IPS DF 4.7 (cell line): ENCODE data around the gene SMIM13.

ENCODE experiments used
- DNase-seq: peaks from one replicate; pipeline ENCODE4 v3.0.0-alpha.2; 2013; ENCODE audit warnings: low spot score; ENCODE audit errors: extremely low read depth

SMIM13 gene

DNA sequence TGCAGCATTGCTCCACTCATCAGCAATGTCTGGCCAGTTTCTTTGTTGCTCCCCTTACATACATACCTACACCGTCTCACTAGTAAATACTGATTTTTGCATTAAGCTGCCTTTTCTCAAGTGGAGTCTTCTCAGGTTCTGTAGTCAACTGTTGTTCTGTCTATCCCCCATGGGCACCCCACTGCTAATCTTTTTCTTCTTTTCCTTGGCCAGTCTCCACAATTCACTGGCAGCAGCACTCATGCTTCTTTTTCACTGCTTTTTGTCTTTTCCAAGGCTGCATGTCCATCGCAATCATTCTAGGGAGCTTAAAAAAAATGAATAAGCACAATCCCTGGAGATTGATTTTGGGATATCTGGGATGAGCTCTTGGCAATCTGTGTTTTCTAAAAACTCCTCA, 28.2 kb downstream of the SMIM13 start:
- no peak for DNase-seq

DNA sequence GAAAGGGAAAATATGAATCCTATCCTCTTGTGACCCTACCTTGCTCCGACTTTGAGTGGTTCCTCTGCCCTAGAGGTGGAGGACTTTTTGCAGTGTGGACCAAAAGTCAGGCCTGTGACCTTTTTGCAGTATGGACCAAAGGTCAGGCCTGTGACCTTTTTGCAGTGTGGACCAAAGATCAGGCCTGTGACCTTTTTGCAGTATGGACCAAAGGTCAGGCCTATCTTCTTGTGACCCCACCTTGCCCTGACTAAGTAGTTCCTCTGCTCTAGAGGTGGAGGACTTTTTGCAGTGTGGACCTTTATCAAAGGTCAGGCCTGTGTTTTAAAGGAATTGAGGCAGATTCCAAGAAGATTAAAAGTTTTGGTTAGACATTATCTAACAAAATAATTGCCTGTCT, 28.7 kb downstream of the SMIM13 start:
- DNase-seq: no peak

GRCh38 chr6:11123978-11124377, 30.3 kb downstream of the SMIM13 start:
- DNase-seq: no peak

- no peak for DNase-seq
Observed at GRCh38 chr6:11126876-11127275, 33.2 kb downstream of the SMIM13 start.

DNA sequence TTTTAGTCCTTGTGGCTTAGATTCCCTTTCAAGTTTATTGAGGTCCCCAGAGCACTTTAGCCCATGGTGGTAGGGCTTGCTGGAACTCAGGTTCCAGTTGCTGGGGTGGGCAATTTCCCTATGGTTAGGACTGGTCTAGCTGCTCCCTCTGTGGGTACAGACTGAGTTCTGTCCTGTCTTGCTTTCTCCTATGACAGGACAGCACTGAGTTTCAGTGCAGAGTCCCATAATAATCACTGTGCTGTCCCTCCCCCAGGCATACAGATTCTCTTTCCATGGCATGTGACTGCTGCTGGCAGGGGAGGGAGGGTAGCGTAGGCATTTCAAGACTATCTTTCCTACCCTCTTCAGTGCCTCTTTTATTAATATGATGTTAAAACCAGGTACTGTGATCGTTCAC, 35.0 kb downstream of the SMIM13 start:
- no peak for DNase-seq

DNA sequence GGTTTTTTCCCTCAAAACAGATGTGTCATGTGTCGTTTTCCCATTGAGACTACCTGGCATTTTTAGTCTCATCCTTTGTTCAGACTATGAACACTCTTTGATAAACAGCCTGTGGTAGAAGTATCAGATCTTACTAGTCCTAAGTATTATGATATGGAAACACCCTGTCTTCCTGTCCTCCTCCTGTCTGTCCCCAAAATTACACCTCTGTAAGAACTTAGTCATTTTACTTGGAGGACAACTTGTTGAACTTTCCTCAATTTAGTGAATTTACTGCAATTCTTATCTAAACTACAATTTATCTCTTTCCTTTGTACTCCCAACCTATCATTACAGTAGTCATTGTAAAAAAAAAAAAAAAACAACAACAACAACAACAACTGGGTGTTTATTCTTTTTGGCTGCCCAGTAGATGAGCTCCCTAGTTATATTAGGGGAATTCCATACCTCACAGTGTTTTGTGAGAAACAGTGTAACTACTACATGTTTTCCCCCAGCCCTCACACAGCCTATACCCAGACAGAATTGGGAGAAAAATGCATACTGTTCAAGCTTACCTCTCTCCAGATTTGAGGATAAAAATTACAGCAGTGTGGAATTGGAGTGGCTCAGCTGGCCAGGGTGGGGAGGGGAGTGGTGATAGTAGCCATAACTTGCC, 36.4 kb downstream of the SMIM13 start:
- DNase-seq: no peak

DNA sequence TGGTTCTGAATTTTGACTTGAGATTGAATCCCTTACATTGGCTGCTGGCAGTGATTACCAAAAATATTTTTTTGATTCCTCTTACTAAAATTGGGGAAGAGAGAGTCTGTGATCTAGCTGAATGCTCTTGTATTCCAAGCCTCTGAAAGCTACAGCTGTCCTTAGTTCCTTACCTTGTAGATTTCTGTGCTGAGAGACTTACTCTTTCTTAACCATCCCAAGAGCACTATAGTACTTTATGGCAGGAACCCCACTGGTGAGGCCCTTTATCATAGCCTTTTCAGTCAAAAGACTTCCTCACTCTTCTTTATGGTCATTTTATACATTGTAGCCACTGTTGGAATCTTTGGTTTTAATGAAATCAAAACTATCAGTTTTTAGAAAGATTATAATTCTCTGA, 37.0 kb downstream of the SMIM13 start:
- DNase-seq: no peak

DNA sequence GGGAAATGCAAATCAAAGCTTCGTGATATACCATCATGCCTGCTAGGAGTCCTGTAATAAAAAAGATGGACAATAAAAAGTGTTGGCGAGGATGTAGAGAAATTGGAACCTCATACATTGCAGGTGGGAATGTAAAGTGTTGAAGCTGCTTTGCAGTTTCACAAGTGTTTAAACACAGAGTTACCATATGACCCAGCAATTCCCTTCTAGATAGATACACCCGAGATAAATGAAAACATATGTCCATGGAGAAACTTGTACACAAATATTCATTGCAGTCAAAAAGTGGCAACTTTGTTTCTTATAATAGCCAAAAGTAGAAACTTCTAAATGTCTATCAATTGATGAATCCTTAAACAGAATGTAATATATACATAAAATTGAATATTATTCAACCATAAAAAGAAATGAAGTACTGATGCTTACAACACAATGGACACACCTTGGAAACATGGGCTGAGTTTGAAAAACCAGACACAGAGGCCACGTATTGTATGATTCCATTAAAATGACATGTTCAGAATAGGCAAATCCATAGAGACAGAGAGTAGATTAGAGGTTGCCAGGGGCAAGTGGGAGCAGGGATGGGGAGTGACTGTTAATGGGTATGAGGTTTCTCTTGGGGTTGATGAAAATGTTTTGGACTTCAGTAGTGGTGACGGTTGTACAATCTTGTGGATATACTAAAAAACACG, 38.7 kb downstream of the SMIM13 start:
- DNase-seq: no peak

GRCh38 chr6:11133281-11133680, 39.6 kb downstream of the SMIM13 start:
- DNase-seq: no peak

GRCh38 chr6:11136809-11137208, 43.2 kb downstream of the SMIM13 start:
- DNase-seq: no peak

GRCh38 chr6:11139051-11139960, 45.7 kb downstream of the SMIM13 start:
- DNase-seq: no peak

GRCh38 chr6:11140056-11140455, 46.4 kb downstream of the SMIM13 start:
- no peak for DNase-seq

DNA sequence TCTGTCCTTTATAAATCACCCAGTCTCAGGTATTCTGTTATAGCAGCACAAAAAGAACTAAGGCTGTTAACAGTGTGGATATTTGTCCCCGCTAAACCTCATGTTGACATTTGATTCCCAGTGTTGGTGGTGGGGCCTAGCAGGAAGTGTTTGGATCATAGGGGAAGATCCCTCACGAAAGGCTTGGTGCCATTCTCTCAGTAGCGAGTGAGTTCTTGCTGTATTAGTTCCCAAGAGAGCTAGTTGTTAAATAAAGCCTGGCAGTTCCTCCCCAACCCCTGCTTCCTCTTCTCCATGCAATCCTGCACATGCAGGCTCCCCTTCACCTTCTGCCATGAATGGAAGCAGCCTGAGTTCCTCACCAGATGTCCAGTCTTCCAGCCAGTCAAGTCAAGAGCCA, 47.7 kb downstream of the SMIM13 start:
- DNase-seq: no peak

DNA sequence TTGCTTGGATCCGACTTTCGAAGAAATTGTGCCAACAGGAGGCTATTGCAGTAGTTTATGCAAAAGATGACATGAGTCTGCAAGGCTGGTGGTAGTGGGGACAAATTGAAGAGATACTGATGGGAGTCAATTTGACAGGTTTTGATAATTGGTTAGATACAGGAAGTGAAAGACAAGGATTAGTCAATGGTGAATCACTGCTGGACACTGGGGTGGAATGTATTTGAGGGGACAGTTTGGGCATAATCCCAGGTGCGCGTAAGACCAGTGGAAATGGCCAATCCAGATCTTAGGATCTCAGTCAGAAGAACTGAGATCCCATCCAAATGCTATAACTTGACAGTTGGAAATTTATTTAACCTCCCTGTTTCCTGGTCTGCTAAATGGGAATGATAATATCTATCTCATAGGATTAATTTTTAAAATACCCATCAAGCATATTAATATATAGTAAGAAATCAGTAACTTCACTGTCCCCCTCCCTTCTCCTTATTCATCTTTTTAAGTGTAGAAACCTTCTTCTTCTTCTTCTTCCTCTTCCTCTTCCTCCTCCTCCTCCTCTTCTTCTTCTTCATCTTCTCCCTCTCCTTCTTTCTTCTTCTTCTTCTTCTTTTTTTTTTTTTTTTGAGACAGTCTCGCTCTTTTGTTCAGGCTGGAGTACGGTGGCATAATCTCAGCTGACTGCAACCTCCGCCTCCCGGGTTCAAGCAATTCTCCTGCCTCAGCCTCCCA, 48.8 kb downstream of the SMIM13 start:
- DNase-seq: no peak

DNA sequence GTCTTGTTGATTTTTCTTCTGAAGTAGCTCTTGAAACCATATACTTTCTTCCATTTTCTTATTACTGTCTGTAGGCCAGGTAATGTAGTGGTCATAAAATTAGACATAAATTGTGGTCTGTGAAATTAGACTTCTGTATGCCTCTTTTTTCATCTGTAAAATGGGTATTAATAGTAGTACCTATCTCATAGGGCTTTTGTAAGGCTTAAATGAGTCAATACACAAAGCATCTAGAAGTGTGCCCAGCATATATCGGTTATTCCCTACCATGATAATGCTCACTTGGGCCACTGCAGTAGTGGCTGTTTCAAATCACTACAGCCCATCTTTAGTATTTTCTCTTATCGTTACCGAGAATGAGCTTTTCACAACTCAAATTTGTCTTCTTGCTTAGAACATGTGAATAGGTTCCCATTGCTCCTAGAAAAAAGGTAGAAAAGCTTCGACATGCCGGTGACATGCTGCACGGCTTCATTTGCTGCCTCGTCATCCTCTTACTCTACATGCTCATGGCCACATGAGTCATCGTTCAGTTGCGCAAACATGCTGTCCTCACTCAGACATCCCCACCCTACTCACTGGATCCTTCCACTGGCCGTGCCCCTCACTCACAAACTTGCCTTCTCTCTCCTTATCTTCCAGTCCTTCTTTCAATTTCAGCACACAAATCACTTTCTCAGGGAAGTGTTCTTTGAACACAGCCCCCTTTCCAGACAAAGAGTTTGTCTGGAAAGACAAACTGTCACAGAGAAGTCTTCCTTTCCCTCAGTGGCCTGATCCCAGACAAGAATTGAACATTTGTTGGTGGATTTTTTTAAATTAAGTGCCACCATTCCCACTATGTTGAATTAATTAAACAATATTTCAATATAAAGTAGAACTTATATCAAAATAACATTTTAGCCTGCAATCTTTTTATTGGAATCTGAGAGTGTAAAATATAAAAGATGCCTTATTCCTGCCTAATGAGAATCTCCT, 50.0 kb downstream of the SMIM13 start:
- DNase-seq: no peak

- no peak for DNase-seq
Observed at GRCh38 chr6:11144393-11144851, 50.8 kb downstream of the SMIM13 start.

DNA sequence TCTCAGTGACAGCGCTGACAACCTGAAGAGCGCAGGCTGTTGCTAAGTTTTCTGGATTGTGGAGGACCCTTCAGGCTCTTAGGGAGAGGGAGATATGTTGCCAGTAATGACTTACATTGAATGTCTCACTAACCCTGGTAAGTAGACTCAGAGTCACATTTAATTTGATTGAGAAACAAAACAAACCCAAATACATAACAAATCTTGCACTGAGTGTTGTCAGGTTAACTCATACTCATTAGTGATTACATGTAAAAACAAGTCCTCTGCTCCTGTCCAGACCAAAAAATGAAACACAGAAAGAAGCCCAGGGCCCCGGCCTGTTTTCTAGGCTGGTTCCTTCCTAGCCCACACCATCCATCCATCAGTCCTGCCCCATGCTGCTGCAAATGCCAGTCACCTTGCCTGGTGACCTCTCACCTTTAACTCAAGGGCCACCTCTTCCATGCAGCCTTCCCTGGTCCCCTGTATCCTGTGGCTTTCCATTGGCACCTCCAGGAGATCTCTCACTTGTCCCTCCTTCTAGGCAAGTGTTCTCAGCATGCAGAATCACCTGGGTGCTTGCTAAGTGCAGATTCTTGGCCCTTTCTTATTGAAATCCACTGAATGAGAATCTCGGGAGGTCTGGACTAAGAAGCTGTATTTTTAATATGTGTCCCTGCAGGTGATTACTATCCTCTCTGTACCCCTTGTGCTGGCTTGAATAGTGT, 52.6 kb downstream of the SMIM13 start:
- no peak for DNase-seq

DNA sequence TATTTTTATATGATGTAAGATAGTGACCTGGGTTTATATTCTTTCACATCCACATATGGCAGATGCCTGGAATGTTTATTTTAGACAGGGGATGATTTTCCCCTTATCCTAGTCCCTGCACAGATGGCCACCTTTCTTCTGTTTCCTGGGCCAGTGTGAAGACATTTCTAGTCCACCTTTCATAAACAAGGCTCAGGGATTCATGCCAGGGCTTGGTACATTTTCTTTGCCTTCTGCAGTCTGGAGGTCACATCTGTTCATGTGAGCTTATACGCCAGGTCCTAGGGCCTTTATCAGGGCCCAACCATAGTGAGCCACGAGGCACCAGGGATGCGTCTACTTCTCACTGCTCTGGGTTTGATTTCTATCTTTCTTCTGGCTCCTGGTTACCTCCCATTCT, 55.9 kb downstream of the SMIM13 start:
- no peak for DNase-seq

DNA sequence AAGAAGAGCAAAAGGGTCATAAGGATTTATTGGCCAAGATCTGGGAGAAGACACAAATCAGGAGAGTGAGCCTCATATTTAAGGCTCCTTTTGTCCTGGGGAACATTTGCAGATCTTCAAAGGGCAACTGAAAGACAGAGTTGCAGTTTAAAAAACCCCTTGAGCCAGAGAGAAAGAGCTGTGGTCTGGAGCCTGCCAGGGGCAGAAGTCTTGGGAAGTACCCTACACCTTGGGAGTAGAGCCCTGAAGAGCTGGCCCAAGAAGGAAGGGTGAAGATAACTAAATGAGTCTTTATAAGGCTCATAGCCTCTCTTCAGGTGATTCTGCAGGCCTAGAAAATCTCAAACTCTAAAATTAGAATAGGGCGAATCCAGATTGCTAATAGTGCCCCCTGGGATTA, 57.9 kb downstream of the SMIM13 start:
- DNase-seq: no peak

DNA sequence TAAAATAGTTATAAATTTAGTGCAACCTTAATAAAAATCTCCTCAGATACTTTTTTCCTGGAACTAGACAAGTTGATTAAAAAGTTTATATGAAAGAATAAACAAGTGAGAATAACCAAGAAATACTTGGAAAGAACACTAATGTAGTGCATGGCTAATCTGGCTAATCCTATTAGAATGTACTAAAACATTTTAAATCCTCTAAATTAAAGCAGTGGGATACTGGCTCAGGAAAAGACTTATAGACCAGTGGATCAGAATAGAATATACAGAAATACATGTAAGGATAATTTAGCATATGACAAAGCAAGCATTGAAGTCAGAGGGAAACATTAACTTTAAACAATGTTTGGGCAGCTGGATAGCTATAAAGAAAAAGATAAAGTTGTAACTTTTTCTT, 58.9 kb downstream of the SMIM13 start:
- no peak for DNase-seq
